Left forelimb (tissue), 1 donor: ENCODE data around the gene JDP2.

Experiments used
- DNase-seq: peaks from one replicate; pipeline ENCODE4 v3.0.0-alpha.2; 2018; ENCODE audit warnings: low spot score

The JDP2 gene

GRCh38 chr14:75437201-75438143 lies 9.7 kb downstream of the JDP2 start:
- no peak for DNase-seq

- no peak for DNase-seq
Measured at GRCh38 chr14:75438486-75439080, 10.8 kb downstream of the JDP2 start.

DNA sequence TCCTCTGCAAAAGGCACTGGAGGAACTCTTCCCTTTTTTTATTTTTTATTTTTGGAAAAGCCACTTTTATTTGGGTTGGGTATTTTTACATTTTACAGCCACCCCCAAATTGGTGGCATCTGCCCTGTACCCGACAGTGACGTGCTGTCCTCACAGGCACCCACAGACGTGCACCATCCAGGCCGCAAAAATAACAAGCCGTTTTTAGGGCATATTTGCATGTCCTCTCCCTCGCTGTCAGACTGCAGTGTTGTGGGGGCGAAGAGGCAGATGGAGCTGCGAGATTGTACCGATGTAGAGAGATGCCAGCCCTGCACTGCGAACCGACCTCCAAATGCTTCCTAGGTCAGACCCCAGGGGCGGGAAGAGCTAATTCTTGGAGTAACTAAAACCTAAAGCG lies 12.2 kb downstream of the JDP2 start:
- DNase-seq: no peak

GRCh38 chr14:75440733-75441477 lies 13.1 kb downstream of the JDP2 start:
- no peak for DNase-seq

DNA sequence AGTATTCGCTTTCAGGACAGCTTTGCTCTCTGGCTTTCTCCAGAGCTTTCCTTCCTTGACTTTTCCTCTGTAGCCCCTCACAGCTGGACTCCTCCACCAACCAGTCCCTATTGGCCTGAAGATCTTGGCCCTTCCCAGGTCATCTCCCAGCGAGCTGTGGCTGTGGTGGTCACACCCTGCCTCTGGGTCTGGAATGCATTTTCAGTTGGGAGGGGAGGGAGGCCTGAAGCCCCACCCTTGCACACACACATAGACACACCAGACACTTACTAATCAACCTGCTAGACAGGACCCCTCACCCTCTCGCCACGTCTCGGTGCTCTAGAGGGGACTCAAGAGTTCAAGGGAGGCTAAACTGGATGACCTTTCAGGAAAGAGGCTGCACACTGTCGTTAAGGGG lies 13.9 kb downstream of the JDP2 start:
- DNase-seq: no peak

- DNase-seq: no peak
Measured at GRCh38 chr14:75442166-75442565, 14.3 kb downstream of the JDP2 start.

GRCh38 chr14:75442642-75443041 lies 14.8 kb downstream of the JDP2 start:
- no peak for DNase-seq

GRCh38 chr14:75443203-75443969 lies 15.6 kb downstream of the JDP2 start:
- no peak for DNase-seq

GRCh38 chr14:75445236-75445635 lies 17.4 kb downstream of the JDP2 start:
- no peak for DNase-seq

- DNase-seq: no peak
Measured at GRCh38 chr14:75445963-75446362, 18.1 kb downstream of the JDP2 start.

GRCh38 chr14:75446447-75446846 lies 18.6 kb downstream of the JDP2 start:
- DNase-seq: no peak

- DNase-seq: no peak
Measured at GRCh38 chr14:75448209-75448608, 20.4 kb downstream of the JDP2 start.

DNA sequence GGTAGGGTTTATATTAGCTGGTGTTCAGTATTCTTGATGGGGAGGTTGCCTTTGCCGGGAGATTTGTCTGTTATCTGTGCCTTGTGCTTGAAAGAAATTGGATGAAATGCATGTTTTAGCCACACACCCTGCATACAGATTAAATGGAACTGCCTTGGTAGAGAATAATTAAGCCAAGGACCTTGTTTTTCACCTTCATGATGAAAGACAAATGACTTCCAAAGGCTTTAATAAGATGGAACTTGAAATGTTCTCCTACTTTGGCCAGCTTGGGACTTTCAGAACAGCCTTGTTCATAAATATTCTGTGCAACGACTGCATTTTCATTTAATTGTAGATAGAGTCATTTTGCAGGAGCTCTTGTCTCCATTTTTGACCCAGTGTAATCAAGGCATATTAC lies 21.2 kb downstream of the JDP2 start:
- DNase-seq: no peak

DNA sequence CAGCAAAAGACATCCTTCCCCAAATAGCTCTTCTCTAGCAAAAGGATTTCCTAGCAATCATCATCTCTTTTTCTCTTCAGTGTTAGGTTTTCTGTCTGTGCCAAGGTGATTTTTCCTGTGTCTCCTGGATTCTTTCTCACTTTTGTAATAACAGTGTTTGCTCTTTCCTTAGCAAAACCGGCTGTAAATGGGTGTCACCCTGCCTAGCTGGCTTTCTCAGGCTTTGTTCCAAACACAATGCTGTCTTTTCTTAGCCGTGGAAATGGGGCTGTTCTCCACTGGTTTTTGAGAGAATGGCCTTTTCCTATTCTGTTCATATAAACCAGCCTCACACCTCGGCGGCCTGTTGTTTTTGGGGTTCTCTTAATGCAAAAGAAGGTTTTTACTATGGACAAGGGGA lies 21.9 kb downstream of the JDP2 start:
- no peak for DNase-seq

GRCh38 chr14:75450381-75451276 lies 22.8 kb downstream of the JDP2 start:
- no peak for DNase-seq

GRCh38 chr14:75452324-75452723 lies 24.5 kb downstream of the JDP2 start:
- no peak for DNase-seq

DNA sequence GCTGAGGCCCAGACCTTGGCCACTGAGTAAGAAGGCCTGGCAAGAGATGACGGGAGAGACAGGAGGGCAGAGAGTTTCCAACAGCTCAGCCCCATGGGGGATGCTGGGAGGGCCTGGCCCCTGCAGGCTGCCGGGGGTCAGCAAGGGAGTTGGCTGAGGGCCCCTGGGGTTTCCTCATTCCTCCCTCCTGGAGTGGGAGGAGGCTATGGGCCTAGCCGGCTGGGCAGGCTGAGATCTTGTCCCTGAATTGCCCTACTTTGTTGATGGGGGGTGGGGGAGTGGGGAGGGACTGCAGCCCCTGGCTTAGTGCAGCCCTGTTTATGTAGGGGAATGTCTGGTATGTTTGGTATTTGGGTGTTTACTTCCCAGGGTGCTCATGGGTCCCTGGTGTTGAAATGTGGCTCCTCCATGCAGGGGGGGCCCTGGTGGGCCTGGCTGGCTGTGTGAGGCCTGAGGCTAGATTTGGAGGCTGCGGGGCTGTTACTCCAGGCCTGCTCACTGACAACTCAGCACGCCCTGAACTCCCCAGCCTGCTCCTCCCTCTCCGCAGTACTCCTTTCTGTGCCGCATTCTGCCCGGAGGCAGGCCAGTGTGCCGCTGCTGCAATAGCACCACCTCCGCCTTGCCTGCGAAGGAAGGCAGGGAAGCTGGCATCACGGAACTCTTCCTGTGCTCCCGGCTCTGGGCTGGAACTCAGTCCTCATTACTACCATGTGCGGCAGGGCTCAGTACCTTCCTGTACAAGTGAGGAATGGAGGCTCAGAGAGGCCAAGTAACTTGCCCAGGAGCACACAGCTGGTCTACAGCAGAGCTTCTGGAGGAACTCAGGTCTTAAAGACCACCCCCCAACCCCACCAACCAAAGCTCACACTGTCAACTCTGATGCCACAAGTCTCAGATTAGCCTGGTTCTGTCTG lies 25.3 kb downstream of the JDP2 start:
- DNase-seq: no peak

DNA sequence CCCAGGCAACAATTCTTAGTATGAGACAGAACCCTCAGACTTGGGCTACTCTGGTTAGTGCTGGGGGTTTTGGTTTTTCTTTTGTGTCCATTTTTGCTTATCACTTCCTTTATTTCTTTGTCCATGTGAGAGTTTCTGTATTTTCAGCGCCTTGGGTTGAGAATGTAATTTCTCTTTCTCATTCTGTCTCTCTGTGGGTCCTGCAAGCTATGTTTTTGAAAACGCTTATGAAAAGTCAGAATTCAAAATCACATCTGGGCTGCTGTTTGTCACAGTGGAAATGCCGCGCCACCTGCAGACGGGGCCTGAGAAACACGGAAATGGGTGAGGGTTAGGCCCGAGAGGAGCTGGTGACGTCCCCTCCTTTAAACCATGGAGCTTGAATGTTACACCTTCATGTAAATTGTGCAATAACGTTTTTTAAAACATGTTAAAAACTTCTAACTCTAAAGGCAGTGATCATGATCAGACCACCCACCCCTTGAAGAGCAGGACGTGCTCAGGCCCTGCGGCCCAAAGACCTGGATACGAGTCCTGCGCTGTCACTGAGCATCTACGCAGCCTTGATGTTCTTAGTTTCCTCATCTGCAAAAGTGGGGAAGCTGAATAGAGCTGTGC lies 26.1 kb downstream of the JDP2 start:
- DNase-seq: no peak

- no peak for DNase-seq
Measured at GRCh38 chr14:75454963-75455546, 27.2 kb downstream of the JDP2 start.
